CD4-positive, alpha-beta T cell treated with Interleukin-4 for 4 hours (primary cell): ENCODE data around the gene CSF2RB.

Source experiments
- DNase-seq: peaks from one replicate; pipeline ENCODE4 v3.0.0-alpha.2; 2020

The CSF2RB gene

DNA sequence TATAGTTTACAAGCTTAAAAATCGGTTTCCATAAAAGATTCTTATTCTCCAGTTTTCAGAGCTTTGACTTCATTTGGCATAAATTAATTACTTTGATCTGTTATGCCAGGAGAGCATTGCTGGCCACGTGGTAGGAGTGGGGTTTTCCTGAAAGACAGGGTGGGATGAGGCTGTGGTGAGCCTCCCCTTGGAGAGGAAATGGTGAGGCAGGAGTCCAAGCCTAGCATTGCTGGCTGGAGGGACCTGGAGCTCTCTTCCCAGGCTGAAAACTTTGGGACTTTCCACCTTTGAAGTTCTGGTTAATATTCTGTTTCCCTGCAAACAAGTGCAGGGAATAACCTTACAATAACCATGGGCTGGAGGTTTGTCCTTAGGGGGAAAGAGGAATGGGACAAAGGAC, 21.1 kb upstream of the CSF2RB start:
- no peak for DNase-seq

DNA sequence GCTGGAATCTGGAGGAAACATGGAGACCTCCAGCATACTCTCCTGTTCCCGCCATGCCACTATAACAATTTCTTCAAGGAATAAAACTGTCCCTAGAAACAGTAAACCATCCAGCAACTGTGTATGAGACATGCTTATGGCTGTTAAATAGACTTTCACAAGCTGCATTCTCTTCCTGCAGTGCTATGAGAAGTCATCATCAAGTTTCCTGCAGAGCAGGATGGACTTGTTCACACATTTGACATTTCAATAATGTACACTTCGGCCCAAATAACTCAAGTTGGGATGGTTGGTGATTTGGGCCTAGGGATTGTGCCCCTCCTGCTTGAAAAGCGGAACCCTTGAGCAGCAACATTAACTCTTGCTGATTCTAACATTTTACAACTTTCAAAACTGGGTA, 20.2 kb upstream of the CSF2RB start:
- no peak for DNase-seq

DNA sequence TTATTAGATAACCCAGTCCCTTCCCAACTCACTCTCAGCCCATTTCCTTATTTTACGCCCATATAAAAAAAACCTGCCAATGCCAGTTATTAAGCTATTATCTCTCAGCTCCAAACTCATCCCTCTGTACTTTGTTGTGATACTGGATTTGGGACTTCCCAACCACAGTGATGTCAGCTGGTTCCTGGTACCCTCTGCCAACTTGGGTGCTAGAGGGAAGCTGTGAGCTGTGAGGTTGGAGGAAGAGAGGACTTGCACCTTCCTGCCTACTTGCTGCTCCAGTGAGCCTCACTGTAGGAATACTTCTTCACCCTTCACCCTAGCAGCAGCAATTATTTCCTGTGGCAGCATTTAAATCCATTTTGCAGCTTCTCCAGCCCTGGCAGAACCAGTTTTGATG, 19.2 kb upstream of the CSF2RB start:
- no peak for DNase-seq

DNA sequence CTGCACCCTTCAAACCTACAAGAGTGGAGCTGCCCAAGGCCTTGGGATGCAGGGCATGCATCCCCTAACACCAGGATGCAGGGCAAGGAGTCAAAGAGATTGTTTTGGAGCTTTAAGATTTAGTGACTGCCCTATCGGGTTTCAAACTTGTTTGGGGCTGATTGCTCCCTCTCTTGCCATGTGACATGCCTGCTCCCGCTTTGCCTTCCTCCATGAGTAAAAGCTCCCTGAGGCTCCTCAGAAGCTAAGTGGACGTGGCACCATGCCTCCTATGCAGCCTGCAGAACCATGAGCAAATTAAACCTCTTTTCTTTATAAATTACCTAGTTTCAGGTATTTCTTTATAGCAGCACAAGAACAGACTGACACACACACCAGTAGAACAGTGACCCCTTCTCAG, 15.8 kb upstream of the CSF2RB start:
- no peak for DNase-seq

DNA sequence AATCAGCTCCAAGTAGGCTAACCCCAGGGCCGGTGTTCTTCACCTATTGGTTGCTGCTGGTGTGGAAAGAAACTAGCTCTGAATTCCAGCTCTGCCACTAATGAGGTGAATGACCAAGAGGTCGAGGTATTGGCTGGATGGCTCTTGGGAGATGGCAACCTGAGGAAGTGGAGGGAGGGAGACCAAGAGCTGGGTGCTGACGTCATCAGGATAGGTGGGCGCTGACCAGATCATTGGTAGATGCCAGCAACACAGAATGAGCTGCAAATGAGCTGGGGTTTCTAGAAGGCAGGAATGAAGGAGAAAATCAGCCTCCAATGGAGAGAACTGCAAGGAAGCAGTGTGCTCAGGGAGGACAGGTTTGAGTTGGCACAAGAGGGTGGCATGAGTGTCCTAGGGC, 14.7 kb upstream of the CSF2RB start:
- no peak for DNase-seq

DNA sequence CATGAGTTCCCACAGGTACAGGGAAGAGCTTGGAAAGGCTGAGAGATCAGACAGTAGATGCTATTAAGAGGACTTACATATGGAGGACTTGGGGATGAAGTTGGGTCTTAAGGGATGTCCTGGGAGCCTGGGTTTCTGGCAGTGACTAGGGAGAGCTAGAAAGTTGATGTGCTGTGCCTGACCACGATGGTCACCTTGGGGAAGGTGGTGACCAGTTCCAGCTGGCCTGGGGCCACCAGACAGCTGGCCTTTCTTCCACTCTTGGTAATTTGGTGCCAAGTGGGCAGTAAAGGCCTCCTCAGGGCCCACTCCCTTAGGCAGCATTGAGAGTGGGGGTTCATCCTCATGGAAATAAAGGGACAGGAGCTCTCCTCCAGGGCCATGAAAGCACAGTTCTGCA, 13.9 kb upstream of the CSF2RB start:
- no peak for DNase-seq

DNA sequence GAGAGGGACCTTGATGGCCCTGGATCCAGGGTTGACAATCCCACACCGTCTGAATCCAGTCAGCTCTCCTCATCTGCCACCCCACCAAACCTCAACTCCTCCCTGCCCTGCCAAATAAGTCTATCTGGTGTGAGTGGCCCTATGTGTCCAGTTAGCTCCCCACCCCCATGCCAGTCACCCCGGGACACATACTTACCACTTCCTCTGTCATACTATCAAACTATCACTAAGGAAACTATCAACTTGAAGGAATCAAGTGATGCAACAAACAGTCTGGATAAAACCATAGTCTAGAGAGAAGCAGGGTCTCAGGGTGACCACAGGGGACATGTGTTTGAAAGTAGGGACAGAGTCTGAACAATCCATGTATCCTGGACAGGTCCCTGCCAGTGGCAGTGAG, 13.2 kb upstream of the CSF2RB start:
- no peak for DNase-seq

DNA sequence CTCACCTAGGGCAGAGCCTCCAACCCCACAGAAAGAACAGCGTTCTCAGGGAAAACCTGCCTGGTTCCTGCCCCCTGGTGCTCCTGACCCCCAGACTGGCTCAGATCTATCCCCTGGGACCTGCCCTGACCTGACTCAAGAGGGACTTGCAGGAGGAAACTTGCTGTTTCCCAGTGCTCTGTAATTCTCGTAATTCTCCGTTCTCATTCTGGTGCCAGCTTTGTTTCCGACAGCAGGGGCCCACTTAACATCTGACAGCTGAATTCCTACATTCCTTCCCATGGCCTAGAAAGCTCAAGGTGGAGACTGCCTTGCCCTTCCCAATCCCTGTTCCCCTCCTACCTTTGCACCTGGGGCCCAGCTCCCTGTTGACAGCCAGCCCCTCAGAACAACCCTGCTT, 12.5 kb upstream of the CSF2RB start:
- no peak for DNase-seq

DNA sequence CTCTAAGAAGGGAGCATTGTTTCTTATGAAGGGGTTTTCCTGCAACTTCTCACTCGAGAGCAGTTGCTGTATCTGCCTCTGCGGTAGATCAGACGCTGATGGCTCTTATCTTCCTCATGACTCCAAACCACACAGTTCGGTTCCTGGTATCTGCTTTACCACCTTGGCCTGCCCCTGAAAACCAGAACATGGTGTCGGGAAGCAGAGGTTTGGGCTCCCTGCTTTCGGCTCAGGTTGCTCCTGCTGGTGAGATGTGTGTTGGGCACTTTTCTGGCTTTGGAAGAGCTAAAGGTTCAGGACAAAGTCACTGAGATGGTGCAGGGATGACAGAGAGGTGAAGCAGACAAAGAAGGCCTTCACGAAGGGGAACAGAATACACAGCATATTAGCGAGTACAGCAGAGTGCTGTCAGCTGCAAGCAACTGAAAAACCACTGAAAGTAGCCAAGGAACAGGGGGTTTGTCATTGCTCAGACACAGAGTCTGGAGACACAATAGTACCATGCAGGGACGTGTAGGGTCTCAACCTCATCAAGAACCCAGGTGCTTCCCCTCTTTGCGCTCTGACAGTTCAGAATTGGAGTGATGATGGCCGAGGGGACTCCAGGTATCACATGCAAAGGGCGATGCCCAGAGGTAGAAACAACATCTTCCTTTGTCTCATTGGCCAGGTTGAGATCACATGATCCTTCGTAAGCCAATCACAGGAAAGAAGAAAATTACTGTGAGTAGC, 11.9 kb upstream of the CSF2RB start:
- no peak for DNase-seq

DNA sequence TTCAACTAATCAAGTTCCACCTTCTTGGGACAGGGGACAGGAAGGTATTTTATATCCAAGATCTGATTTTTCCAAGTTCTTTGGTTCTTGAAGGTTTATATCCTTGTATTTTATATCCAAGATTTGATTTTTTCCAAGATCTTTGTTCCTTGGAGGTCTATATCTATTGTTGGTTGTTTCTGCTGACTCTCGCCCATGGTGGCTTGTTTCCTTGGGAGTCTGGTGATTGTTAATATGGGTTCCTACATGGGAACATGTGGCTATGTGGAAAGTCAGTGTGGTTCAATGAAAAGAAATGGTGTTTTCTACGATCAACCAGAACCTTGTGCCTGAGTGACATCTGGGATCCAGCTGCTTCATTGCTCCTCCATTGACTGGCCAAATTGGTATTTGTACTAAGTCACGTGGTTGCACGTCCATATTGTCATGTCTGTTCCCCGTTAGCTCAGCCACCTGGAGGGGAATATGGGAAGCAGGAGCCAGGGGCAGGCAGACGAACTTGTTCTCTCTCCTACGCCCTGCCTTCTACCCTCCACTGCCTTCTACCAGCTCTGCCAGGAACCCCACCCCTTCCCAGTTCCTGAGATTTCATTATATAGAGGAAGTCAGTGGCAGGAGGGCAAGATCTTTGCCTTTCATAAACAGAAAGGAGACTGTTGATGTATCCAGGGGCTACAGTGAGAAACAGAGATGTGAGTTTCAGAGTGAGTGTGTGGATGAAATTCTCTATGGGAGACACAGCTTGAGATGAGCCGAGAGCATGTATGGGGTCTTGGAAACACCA, 11.1 kb upstream of the CSF2RB start:
- no peak for DNase-seq

DNA sequence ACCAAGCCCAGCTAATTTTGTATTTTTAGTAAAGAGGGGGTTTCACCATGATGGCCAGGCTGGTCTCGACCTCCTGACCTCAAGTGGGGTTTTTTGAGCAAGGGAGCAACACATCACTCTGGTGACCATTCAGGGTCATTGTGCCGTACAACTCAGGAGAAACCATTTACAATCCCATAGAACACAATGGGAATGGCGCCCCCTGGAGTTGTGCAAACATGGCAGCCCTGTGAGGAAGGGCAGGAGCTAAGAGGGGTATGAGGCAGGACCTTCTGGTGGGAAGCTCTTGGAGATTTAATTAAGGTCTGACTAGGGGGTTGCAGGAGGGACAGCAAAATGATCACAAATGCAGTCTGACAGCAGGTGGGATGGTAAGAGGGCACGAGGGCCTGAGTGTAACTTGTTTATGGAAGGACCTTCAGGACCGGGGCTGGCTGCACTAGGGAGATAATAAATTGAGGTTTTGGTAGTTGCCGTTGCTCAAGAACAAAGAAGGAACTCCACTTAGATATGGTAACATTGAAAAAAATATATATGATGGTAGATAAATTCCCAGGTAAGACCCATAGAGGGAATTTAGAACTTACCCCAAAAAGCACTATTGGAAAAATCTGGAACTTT, 9.1 kb upstream of the CSF2RB start:
- no peak for DNase-seq

DNA sequence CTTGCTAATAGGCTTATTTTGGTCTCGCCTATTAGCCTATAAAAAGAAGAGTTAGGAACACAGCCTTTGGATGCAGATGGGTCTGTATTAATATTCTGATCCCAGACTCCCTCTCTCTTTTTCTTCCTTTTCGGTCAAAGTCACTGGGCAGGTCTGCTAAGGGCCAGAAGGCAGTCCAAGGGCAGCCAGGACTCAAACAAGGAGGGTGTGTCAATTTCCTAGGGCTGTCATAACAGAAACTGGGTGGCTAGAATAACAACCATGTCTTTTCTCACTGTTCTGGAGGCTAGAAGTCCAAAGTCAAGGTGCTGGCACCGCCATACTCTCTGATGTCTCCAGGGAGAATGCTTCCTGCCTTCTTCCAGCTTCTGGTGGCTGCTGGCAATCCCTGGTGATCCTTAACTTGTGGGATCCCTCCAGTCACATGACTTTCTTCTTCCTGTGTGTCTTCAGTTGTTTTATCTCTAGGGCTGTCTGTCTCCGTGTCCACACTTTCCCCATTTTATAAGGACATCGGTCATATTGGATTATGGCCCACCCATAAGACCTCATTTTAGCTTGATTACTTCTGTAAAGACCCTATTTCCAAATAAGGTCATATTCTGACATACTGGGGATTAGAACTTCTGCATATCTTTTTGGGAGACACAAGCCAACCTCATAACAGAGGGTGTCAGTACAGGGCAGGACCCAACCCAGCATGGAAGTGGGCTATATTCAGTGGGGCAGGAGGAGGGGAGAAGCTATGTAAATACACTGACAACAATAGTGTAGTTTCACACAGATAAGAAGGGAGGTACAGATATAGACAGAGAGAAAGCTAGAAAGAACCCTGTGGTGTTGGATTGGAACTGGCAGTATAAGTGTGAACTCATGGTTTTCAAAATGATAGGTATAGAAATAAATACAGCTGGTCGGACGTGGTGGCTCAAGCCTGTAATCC, 5.9 kb upstream of the CSF2RB start:
- DNase-seq: no peak

DNA sequence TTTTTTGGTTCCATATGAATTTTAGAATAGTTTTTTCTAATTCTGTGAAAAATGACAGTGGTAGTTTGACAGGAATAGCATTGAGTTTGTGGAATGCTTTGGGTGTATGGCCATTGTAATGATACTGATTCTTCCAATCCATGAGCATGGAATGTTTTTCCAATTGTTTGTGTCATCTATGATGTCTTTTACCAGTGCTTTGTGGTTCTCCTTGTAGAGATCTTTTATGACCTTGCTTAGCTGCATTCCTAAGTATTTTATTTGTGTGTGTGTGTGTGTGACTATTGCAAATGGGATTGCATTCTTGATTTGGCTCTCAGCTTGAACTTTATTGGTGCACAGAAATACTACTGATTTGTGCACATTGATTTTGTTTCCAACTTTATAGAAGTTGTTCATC, 3.0 kb upstream of the CSF2RB start:
- DNase-seq: no peak

DNA sequence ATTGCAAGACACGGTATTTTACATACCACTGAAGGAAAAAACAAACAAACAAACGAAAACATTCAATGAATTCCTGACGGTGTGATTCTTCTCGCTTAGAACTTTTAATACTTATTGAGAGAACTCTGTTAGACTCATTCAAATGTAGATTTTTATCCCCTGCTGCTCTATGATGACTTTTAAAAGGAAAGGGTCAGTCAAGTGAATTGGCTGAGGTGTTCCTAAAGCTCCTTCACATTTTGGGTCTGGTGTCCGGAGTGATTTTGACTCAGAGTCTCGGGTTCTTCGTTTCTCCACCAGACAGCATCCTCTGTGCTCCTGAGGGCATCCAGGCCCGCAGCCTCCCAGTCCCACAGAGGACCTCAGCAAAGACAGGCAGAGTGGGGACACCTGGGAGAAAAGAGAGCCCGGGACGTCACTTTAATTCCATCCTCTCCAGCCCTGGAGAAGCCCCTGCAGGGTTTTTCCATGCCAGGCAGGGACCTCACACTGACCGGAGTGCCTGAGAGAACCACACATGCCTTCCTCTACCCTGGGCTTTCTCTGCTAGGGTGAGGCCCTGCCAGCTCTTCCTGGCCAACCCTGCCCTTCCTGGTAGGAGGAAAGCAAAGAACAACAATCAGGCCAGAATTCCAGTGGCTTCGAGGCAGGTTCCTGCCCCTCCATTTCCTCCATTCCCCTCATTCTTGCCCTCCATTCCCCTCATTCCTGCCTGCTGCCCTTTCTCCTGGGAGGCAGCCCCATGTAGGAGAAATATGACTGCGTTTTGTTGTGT, 1.4 kb upstream of the CSF2RB start:
- DNase-seq: no peak

DNA sequence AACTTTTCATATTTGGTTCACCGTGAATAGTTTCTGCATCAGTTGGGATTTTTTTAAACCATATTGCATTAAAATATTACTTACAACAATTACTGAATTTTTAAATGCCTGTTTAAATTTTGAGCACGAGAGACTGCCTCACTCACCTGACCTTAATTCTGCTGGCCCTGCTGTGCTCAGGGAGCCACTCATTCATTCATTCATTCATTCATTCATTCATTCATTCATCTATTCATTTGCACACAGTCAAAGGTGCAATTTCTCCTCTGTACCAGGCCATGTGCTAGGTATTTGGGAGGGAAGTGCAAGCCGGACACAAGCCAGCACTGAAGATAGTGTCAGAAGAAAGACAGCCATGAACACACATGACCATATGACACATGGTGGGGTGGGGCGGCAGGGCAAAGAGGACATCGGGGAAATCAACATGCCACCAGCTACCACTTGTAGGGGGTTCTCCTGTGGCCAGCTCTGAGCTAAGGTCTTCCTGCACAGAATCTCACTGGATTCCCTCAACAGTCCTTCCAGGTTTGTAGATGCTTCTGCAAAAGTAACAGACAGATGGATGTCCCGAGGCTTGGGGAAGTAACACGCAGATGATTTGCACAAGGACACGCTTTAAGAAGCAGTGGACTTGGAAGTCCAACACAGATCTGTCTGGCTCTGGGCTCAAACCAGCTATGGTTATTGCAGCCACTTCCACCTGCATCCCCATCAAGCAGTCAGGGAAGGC, 568 bp upstream of the CSF2RB start:
- DNase-seq: no peak

DNA sequence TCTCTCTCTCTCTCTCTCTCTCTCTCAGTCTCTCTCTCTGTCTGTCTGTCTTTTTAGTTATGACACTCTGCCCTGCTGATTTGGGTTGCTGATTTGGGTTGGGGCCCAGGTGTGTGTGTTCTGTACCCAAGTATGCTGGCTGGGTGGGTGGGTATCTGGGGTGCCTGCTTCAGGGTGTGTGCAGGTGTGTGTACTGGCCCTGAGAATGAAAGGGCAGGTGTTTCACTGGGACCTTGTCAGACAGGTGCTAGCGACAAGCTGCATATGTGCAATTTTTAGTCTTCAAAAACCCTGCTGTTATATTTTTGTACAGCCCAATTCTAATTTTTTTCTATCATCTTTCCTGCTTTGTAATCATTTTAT, 943 bp downstream of the CSF2RB start:
- no peak for DNase-seq

DNA sequence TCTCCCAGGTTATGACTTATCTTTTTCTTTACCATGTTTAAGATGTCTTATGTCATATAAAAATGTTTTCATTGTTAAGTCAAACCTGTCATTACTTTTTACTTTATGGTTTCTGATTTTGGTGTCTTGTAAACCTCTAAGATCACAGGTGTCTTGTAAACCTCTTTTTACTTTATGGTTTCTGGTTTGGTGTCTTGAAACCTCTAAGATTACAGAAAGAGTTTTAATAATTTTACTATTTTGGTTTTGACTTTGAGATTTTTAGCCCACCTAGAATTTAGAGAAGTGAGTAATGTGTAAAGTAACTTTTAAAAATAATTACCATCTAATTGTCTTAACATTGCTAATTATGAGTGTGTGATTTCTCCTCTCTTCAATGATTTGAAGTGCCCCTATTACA, 2.6 kb downstream of the CSF2RB start:
- no peak for DNase-seq

DNA sequence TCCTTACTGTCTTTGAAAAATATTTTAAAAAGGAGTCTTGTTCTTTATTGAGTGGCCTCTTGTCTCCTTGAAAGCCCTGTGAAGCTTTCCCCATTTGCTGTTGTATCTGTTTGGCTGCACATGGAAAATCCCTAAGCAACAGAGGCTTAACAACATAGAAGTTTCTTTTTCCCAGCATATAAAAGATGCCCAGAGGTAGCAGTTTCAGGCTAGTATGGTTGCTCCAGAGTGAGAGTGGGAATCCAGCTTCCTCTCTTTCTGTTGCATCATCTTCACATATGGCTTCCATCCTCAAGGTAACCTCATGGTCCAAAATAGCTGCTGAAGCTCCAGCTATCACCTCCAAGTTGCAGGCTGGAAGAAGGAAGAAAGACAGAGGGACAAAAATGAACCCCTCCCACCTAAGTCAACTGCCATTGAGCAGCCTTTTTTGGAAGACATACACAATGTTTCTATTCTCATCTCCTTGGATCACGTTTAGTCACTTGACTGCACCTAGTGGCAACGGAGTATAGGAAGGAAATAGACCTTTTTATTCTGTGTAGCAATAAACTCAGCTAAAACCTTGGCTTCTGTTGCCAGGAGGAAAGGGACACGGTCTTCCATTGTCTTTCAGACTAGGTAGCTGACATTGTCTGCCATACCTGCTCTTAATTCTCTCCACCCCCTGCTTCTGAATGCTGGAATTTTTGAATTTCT, 5.3 kb downstream of the CSF2RB start:
- DNase-seq: no peak

DNA sequence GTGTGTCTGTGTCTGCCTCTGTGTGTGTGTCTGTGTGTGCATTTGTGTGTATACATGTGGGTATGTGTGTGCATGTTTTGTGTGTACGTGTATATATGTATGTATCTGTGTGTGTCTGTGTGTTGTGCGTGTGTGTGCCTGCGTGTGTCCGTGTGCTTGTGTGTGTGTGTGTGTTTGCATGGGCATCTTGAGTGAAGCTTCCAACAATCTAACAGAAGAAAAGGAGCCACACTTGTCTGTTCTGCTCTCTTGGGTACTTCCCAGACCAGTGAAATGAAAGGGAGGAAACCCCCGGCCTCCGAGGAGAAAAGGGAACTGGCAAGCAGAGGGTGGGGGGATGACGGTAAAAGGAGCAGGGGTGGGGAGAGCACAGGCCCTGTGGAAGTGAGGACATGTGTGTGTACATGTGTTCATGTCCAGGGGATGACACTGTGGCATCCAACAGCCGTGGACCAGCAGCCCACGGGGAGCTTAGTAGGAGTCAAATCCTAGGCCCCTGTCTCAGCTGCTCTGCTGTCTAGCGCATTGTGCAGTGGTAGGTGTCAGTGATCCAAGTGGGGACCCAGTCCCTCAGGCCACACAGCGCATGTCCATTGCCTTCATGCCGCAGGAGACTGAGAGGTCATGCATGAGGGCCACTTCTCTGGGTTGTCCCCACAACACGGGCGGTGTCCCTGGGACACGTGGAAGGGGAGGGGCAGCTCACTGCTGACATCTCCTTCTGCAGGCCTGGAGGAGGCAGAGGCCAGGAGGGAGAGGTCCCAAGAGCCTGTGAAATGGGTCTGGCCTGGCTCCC, 8.1 kb downstream of the CSF2RB start:
- DNase-seq: peak; percentile 4

DNA sequence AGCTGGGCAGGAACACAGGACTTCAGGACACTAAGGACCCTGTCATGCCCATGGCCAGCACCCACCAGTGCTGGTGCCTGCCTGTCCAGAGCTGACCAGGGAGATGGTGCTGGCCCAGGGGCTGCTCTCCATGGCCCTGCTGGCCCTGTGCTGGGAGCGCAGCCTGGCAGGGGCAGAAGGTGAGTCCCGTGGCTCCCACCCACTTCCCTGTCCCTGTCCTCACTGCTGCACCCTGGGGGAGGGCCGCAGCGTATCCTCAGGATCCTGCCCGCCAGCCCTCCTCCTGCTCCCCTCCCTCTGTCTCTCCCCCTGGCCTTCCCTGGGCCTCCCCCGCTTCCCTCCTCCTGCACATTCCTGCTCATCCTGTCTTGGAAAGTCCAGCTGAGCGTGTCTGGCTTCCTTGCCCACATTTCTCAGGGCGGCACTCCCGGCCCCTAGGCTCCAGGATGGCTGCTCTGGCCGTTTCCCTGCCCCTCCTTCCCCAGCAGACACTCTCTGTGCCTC, 8.7 kb downstream of the CSF2RB start:
- DNase-seq: no peak
